Right renal pelvis (tissue), 4 donors: Measurements from ENCODE around the gene RCAN1. TPM values are rescaled to one million over a fixed set of nuclear protein-coding genes. Genes with fewer than 3 reads are reported as not detected.
"Not testable (repeated sequence)": the region's sequence is repeated elsewhere in the genome, so short reads cannot be mapped to it uniquely, and the experiment has no call there.

Source experiments
- DNase-seq, 4 donors: peaks; one replicate each; pipeline ENCODE4 v3.0.0-alpha.2; 2013; ENCODE audit warnings: low read depth in 4 of 4, low spot score in 3 of 4, missing footprints in 1 of 4
- polyA plus RNA-seq, 4 donors: library from polyadenylated mRNA; unstranded; fragments of 120-200 nt; gene quantifications; one replicate each; pipeline ENCODE4 v1.2.1, GENCODE V29; 2013; ENCODE audit not compliant: insufficient read length in 4 of 4

RCAN1 gene
- polyA plus RNA-seq, 4 donors = 34.8 to 39.6 (median 37.2) TPM

- no peak for DNase-seq
These were observed 42.9 kb downstream of the RCAN1 start for GRCh38 chr21:34571994-34572393.

- DNase-seq = no peak
These were observed 44.6 kb downstream of the RCAN1 start for GRCh38 chr21:34570313-34570712.

GRCh38 chr21:34569381-34569979 is 45.4 kb downstream of the RCAN1 start:
- DNase-seq = no peak

- not testable (repeated sequence) for DNase-seq
These were observed 46.1 kb downstream of the RCAN1 start for GRCh38 chr21:34568801-34569200.

GRCh38 chr21:34567604-34568155 is 47.2 kb downstream of the RCAN1 start:
- no peak for DNase-seq

- DNase-seq = no peak
These were observed 49.7 kb downstream of the RCAN1 start for GRCh38 chr21:34565238-34565637.

- DNase-seq = not testable (repeated sequence)
These were observed 51.5 kb downstream of the RCAN1 start for GRCh38 chr21:34563370-34563769.

GRCh38 chr21:34561806-34562205 is 53.1 kb downstream of the RCAN1 start:
- no peak for DNase-seq

- DNase-seq = no peak
These were observed 54.3 kb downstream of the RCAN1 start for GRCh38 chr21:34560609-34561008.

GRCh38 chr21:34560021-34560420 is 54.9 kb downstream of the RCAN1 start:
- no peak for DNase-seq

- DNase-seq = no peak
These were observed 55.8 kb downstream of the RCAN1 start for GRCh38 chr21:34559089-34559631.

- DNase-seq = no peak
These were observed 56.7 kb downstream of the RCAN1 start for GRCh38 chr21:34558166-34558565.

- no peak for DNase-seq
These were observed 57.7 kb downstream of the RCAN1 start for GRCh38 chr21:34557261-34557660.

- DNase-seq = not testable (repeated sequence)
These were observed 60.2 kb downstream of the RCAN1 start for GRCh38 chr21:34554670-34555069.

- no peak for DNase-seq
These were observed 60.7 kb downstream of the RCAN1 start for GRCh38 chr21:34554227-34554626.

- DNase-seq = no peak
These were observed 61.6 kb downstream of the RCAN1 start for GRCh38 chr21:34553151-34553952.

GRCh38 chr21:34552360-34553098 is 62.4 kb downstream of the RCAN1 start:
- DNase-seq = no peak

GRCh38 chr21:34550182-34550799 is 64.6 kb downstream of the RCAN1 start:
- DNase-seq = no peak

- no peak for DNase-seq
These were observed 66.0 kb downstream of the RCAN1 start for GRCh38 chr21:34548781-34549376.

GRCh38 chr21:34546542-34546941 is 68.4 kb downstream of the RCAN1 start:
- DNase-seq = no peak
